Testis (tissue), 2 donors: ENCODE measurements around the gene NLE1.
"Not testable (repeated sequence)": the region's sequence is repeated elsewhere in the genome, so short reads cannot be mapped to it uniquely, and the experiment has no call there.

ENCODE experiments used
- CTCF ChIP-seq, 3 experiments: fragments of 450-650 bp in 2 of 3; fragments of 200-600 bp in 1 of 3; sonication (generic) in 1 of 3; IDR thresholded peaks; one replicate each; pipeline ENCODE4 v1.5.1; 2016 to 2019; ENCODE audit warnings: antibody characterized with exemption in 3 of 3, mild to moderate bottlenecking in 2 of 3, moderate library complexity in 1 of 3
- POLR2A ChIP-seq: fragments of 450-650 bp; IDR thresholded peaks from one replicate; pipeline ENCODE4 v1.6.1; 2017; ENCODE audit warnings: antibody characterized with exemption, mild to moderate bottlenecking, moderate library complexity

DNA sequence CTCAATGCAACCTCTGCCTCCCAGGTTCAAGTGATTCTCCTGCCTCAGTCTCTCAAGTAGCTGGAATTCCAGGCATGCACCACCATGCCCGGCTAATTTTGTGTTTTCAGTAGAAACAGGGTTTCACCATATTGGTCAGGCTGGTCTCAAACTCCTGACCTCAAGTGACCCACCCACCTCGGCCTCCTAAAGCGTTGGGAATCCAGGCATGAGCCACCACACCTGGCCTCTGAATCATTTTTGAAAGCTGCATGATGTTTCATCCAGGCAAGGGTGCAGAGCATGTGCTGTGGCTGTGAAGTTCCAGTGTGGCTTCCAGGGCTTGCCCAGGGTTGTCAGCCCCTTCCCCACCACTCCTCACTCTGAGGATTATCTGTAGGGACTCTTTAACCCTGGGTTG, 30.2 kb upstream of the NLE1 start:
- not testable (repeated sequence) for TF ChIP-seq CTCF (IDR thresholded peaks at IDR 0.05); POLR2A
